PC-9 (cell line): Measurements from ENCODE around the gene VGLL3.

Source experiments
- EZH2 ChIP-seq: fragments of 200-600 bp; sonication (generic); IDR thresholded peaks from 2 replicates; pipeline ENCODE4 v1.8.0; 2017; ENCODE audit warnings: antibody characterized with exemption, low read depth
- TF ChIP-seq, protein P1 (sequence below): fragments of 200-600 bp; sonication (generic); conservative IDR thresholded peaks from 2 replicates; pipeline ENCODE4 v1.6.1; 2017; ENCODE audit warnings: mixed run types, antibody characterized with exemption, mild to moderate bottlenecking, moderate library complexity

- TF ChIP-seq, protein P1, sequence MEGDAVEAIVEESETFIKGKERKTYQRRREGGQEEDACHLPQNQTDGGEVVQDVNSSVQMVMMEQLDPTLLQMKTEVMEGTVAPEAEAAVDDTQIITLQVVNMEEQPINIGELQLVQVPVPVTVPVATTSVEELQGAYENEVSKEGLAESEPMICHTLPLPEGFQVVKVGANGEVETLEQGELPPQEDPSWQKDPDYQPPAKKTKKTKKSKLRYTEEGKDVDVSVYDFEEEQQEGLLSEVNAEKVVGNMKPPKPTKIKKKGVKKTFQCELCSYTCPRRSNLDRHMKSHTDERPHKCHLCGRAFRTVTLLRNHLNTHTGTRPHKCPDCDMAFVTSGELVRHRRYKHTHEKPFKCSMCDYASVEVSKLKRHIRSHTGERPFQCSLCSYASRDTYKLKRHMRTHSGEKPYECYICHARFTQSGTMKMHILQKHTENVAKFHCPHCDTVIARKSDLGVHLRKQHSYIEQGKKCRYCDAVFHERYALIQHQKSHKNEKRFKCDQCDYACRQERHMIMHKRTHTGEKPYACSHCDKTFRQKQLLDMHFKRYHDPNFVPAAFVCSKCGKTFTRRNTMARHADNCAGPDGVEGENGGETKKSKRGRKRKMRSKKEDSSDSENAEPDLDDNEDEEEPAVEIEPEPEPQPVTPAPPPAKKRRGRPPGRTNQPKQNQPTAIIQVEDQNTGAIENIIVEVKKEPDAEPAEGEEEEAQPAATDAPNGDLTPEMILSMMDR: no peak
- no peak for TF ChIP-seq EZH2
Observed at GRCh38 chr3:86954747-86955146, 36.2 kb downstream of the VGLL3 start.
